Esophagus (tissue), 2 donors: ENCODE results near the gene OR51A4. TPM values are rescaled to one million over a fixed set of nuclear protein-coding genes. Genes with fewer than 3 reads are reported as not detected.
"Not testable (repeated sequence)": the region's sequence is repeated elsewhere in the genome, so short reads cannot be mapped to it uniquely, and the experiment has no call there.

Source experiments
- H3K27ac ChIP-seq, 2 donors: one replicate each; pipeline ENCODE4 v1.5.1; 2013; ENCODE audit warnings: low read depth in 2 of 2, mild to moderate bottlenecking in 2 of 2, inconsistent platforms in 1 of 2, low read length in 1 of 2, moderate library complexity in 1 of 2
- H3K27me3 ChIP-seq, 2 donors: one replicate each; pipeline ENCODE4 v1.6.1; 2013; ENCODE audit warnings: low read length in 2 of 2, control low read depth in 1 of 2, mild to moderate bottlenecking in 1 of 2; ENCODE audit not compliant: insufficient read depth in 2 of 2, control insufficient read depth in 1 of 2
- H3K36me3 ChIP-seq, 2 donors: one replicate each; pipeline ENCODE4 v1.6.1; 2013; ENCODE audit warnings: low read length in 1 of 2; ENCODE audit not compliant: control insufficient read depth in 2 of 2, insufficient read depth in 2 of 2
- H3K4me1 ChIP-seq, 2 donors: one replicate each; pipeline ENCODE4 v1.6.1; 2013; ENCODE audit warnings: low read length in 1 of 2; ENCODE audit not compliant: control insufficient read depth in 2 of 2, insufficient read depth in 2 of 2
- H3K4me3 ChIP-seq, 2 donors: one replicate each; pipeline ENCODE4 v1.5.1; 2013; ENCODE audit warnings: low read length in 2 of 2, mild to moderate bottlenecking in 2 of 2, low read depth in 1 of 2, moderate library complexity in 1 of 2
- H3K9me3 ChIP-seq, 2 donors: one replicate each; pipeline ENCODE4 v1.6.1; 2013; ENCODE audit warnings: mild to moderate bottlenecking in 2 of 2, low read depth in 1 of 2, low read length in 1 of 2, moderate library complexity in 1 of 2; ENCODE audit not compliant: control insufficient read depth in 2 of 2, insufficient read depth in 1 of 2
- WGBS, 2 donors: extraction: QIAGEN DNeasy Blood & Tissue Kit; methylation state at CpG; one replicate each; pipeline ENCODE4 v1.1.7; 2013; 5-methylcytosine and 5-hydroxymethylcytosine counted together
- polyA plus RNA-seq, 2 donors: library from polyadenylated mRNA; stranded (reverse); fragments of 200-250 nt; gene quantifications; one replicate each; pipeline ENCODE4 v1.2.3, GENCODE V29; 2013
- donor health status: healthy with polysubstance abuse.
- donor health status: Bipolar disorder and iron deficiency.

Gene OR51A4
- polyA plus RNA-seq, 2 donors = not detected

DNA sequence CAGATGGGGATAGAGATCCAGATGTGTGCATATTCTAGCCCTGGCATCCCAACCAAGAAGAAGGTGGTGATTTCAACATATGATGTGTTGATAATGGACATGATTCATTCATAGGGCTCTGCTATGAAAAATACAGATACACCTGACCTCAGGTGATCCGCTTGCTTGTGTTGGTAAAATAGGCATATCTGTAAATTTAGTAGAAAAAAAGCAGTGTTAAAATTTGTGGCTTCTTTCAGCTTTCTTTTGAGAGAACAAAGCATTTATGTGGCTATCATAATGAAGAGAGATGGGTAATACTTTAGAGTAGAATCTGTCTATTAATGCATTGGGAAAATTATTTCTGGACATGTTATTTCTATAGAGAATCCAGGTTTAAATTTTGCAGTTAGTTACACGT lies 8.2 kb upstream of the OR51A4 start, which contains the start of gene OR51A2:
Gene OR51A2, minus strand, starts transcription at position 101 of the 400 bp plus-strand sequence. Its CDS starts 0 bp downstream, at position 101.
- not testable (repeated sequence) for H3K9me3 ChIP-seq, H3K4me1 ChIP-seq, H3K27ac ChIP-seq, H3K36me3 ChIP-seq, H3K27me3 ChIP-seq, H3K4me3 ChIP-seq
- WGBS, 2 donors = 59 to 71% methylated on average over 2 of the region's 2 CpGs

DNA sequence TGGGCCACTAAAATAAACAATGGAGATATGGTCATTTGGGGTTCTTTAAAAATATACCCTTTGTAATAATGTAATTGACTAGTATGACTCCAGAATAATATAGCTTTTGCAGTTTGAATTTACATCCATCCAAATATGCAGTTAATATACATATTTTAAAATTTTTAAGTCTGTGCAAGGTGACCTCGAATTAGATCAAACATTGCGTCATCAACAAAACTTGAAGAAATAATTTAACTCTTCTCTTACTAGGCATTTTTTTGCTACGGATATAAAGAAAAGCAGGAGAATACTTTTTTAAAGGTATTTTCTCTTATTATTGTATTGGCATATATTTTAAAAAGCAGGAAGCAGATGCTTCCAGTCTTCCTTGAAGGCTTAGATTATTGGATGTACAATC lies 10.7 kb downstream of the OR51A4 start:
- Histone ChIP-seq H3K36me3 (no peaks in the 10 kb centered on the region), H3K4me3 (no peak overlapping the region), H3K27me3 (no peaks in the 10 kb centered on the region), H3K9me3 (no peaks in the 10 kb centered on the region), H3K4me1 (no peaks in the 10 kb centered on the region), H3K27ac (no peak overlapping the region)
- 69 to 76% methylated on average over 3 of the region's 3 CpGs for WGBS, 2 donors

DNA sequence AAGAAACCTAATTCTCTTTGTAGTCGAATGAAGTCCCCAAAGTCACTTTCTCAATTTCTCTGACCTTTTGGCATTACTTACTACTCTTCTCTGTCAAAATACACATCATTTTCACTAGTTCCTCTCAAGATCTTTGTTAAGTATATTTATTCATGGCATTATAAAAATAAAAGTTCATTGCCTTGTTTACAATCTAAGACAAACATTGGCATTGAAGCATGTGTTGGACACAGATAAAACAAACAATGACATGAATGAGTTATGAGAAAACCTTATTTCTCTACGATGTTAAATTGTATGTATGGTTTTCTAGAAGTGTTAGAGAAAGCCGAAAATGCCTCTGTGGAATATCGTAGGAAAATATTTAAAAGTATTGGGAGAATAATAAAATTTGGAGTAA lies 14.7 kb downstream of the OR51A4 start:
- no peak overlapping the region for H3K27ac ChIP-seq
- no peaks in the 10 kb centered on the region for H3K4me1 ChIP-seq
- 70 to 72% methylated on average over 4 of the region's 4 CpGs for WGBS, 2 donors
- H3K4me3 ChIP-seq = no peak overlapping the region
- H3K9me3 ChIP-seq = no peaks in the 10 kb centered on the region
- no peaks in the 10 kb centered on the region for H3K27me3 ChIP-seq
- no peaks in the 10 kb centered on the region for H3K36me3 ChIP-seq

DNA sequence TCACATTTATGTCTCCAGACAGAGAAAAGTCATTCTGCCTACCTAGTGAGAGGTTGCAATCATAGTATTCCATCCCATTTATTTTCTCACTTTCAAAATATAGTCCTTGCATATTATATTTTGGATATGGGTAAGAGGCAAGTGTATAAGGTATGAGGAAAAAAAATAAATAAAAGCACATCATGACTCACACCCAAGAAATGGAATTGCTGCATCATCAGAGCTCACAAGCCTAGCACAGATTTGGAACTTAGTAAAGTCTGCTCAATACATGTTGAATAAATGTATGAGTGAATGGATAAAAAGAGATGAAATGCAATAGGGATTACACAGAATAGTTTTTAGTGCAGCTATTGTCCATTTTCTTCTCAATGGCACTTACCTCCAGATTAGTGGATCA lies 20.8 kb downstream of the OR51A4 start:
- no peak overlapping the region for H3K27ac ChIP-seq
- H3K9me3 ChIP-seq = no peaks in the 10 kb centered on the region
- H3K4me3 ChIP-seq = no peak overlapping the region
- H3K36me3 ChIP-seq = no peaks in the 10 kb centered on the region
- H3K4me1 ChIP-seq = no peaks in the 10 kb centered on the region
- H3K27me3 ChIP-seq = no peaks in the 10 kb centered on the region

DNA sequence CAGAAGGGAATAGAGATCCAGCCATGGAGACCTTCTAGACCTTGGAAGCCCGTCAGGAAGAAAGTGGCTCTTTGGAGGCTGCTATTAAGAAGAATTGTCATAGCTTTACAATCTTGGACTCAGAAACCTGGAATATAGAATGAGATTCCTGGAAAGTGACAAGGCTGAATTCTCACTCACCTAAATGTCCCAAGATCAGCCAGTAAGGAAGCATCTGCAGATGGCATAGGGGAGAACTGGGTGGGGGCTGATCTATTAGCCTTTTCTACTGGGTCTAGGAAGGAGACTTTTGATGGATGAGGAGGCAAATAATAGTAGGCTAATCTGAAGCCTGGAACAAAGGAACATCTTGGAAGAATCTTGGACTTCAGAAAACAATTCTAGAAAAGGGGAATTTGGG lies 23.2 kb downstream of the OR51A4 start, which contains the start of gene OR51G1:
Gene OR51G1, minus strand, starts transcription at position 101 of the 400 bp plus-strand sequence. Its CDS starts 0 bp downstream, at position 101.
- H3K36me3 ChIP-seq = no peaks in the 10 kb centered on the region
- H3K4me1 ChIP-seq = no peaks in the 10 kb centered on the region
- H3K27me3 ChIP-seq = no peaks in the 10 kb centered on the region
- WGBS, 2 donors = 79 to 100% methylated on average over 1 of the region's 1 CpG
- no peak within 1 kb of the TSS for H3K4me3 ChIP-seq
- no peaks in the 10 kb centered on the region for H3K9me3 ChIP-seq
- no peak within 1 kb of the TSS for H3K27ac ChIP-seq

DNA sequence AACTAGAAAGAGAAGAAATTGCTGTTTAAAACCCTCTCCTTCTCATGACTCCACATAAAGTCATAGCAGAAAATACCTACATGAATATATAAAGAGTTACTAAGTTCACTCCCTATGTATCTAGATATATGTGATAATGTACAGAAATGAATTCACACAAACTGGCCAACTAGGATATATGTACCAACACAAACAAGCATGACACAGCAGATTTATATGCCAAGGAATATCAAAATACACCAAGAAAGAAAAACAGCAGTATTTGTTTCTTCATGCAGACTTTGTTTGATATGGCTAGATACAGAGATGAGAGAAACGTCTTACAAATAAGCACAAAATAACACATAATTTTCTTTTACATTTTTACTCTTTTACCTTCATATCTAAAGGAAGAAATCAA lies 25.1 kb downstream of the OR51A4 start:
- no peak overlapping the region for H3K4me3 ChIP-seq
- WGBS, 2 donors = 41 to 61% methylated on average over 1 of the region's 1 CpG
- no peaks in the 10 kb centered on the region for H3K9me3 ChIP-seq
- H3K27ac ChIP-seq = no peak overlapping the region
- no peaks in the 10 kb centered on the region for H3K4me1 ChIP-seq
- H3K36me3 ChIP-seq = no peaks in the 10 kb centered on the region
- H3K27me3 ChIP-seq = no peaks in the 10 kb centered on the region

DNA sequence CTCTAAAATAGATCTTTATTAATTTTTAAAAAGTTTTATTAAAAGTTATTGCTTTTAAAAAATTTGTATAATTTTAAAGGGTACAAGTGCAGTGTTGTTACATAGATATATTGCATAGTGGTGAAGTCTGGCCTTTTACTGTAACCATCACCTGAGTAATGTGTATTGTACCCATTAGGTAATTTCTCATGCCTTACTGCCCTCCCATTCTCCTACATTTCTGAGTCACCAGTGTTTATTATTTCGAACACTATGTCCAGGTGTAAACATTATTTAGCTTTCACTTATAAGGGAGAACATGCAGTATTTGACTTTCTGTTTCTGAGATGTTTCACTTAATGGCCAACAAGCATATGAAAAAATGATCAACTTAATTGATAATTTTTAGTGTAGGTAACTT lies 25.6 kb downstream of the OR51A4 start:
- Histone ChIP-seq H3K36me3 (no peaks in the 10 kb centered on the region), H3K27me3 (no peaks in the 10 kb centered on the region), H3K9me3 (no peaks in the 10 kb centered on the region), H3K4me3 (no peak overlapping the region), H3K27ac (no peak overlapping the region), H3K4me1 (no peaks in the 10 kb centered on the region)
- WGBS, 2 donors = 67 to 79% methylated on average over 1 of the region's 1 CpG

DNA sequence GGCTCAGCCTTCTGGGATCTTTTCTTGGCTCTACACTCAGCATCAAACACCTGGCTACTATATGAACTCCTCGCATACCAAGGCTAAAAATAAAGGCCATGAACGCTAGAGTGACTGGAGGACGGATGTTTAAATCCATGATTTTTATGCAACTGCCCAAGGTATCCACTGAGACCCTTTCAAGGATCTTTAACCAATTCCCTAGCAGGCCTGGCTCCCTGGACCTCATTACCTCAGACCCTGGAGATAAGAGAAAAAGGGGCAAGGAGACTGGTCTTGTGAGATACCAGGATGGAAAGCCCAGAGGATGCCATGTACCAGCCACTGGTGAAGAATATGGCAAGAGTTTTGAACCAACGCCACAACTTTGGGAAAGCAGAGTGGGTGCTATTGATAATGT lies 28.2 kb downstream of the OR51A4 start, which contains the start of gene OR51G2:
Gene OR51G2, minus strand, starts transcription at position 101 of the 400 bp plus-strand sequence. CDS start 3,687 bp downstream, outside the sequence.
- H3K36me3 ChIP-seq = no peaks in the 10 kb centered on the region
- H3K4me1 ChIP-seq = no peaks in the 10 kb centered on the region
- no peaks in the 10 kb centered on the region for H3K9me3 ChIP-seq
- no peaks in the 10 kb centered on the region for H3K27me3 ChIP-seq
- H3K4me3 ChIP-seq = no peak within 1 kb of the TSS
- no peak within 1 kb of the TSS for H3K27ac ChIP-seq
- 77 to 90% methylated on average over 4 of the region's 4 CpGs for WGBS, 2 donors

DNA sequence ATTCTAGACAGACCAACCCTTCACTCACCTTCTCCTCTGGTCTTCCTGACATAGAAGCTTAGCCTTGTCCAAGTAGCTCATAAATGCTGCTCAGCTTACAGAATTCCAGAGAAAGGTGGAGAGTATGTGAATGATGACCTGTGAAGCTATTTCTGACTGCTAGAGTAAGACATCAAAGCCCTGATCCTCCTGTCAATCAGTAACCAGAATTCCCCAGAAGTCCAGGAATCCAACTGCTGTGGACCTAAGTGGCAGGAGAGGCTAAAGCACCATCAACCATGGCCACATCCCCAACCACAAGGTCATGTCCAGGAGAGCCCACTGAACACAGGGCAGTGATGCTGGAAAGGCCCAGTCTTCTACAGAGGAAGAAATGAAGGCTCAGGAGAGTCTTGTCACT lies 30.8 kb downstream of the OR51A4 start:
- no peaks in the 10 kb centered on the region for H3K9me3 ChIP-seq
- no peak overlapping the region for H3K27ac ChIP-seq
- no peaks in the 10 kb centered on the region for H3K36me3 ChIP-seq
- no peak overlapping the region for H3K4me3 ChIP-seq
- no peaks in the 10 kb centered on the region for H3K4me1 ChIP-seq
- H3K27me3 ChIP-seq = no peaks in the 10 kb centered on the region

DNA sequence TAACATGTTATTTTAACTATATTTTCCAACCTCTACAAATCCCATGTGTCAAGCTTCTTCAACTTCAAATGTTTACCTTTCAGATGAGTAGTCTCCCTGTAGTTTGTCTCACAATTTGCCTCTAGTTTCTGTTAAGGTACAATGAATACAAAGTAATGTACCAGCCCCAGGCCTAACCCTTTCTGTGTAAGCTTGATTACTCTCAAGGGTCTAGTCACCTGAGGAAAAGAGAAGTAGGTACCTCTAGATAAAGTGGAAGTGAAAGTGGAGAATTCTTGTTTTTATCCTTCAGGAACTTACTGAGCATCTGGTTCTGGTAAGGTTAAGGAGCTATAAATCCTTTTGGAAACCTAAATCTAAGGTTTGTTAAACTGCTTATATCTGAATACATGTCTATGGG lies 43.9 kb downstream of the OR51A4 start, which contains the start of gene OR51A7:
Gene OR51A7, plus strand, starts transcription at position 300 of the 400 bp plus-strand sequence. CDS start 3,587 bp downstream, outside the sequence.
- Histone ChIP-seq H3K36me3 (no peaks in the 10 kb centered on the region), H3K27ac (no peak within 1 kb of the TSS), H3K4me3 (no peak within 1 kb of the TSS), H3K27me3 (no peaks in the 10 kb centered on the region), H3K4me1 (no peaks in the 10 kb centered on the region), H3K9me3 (no peaks in the 10 kb centered on the region)
